ENCODE data around the gene LGALS4. TPM values are rescaled to one million over a fixed set of nuclear protein-coding genes. Genes with fewer than 3 reads are reported as not detected.
"Not testable (repeated sequence)": the region's sequence is repeated elsewhere in the genome, so short reads cannot be mapped to it uniquely, and the experiment has no call there.

Gene LGALS4
- total RNA-seq, 1 donor from 2014 or later = not detected

DNA sequence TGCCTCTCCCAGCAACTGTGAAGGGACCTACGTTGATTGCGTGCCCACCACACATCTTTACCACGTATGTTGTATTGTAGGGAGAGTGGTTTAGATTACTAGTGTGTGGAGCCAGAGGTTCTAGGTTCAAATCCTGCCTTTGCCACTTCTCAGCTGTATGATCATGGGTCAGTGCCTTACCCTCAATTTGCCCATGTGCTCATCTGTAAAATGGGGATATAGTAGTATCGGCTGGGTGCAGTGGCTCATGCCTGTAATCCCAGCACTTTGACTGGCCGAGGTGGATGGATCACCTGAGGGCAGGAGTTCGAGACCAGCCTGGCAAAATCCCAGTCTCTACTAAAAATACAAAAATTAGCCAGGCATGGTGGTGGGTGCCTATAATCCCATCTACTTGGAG, 578 bp upstream of the LGALS4 start:
- Mint-ChIP-seq H3K4me3 (ENCODE audit: unreplicated experiment) (no peak overlapping the region), H3K27ac (ENCODE audit: unreplicated experiment) (no peak overlapping the region), H3K36me3 (ENCODE audit: low read depth) (peaks cover 19% of the 10 kb centered on the region), H3K27me3 (ENCODE audit: low read depth) (no peaks in the 10 kb centered on the region), H3K9me3 (ENCODE audit: low read depth) (no peaks in the 10 kb centered on the region), H3K4me1 (ENCODE audit: low read depth) (no peaks in the 10 kb centered on the region)
- DNase-seq (ENCODE audit: low spot score) = no peak
- TF ChIP-seq, protein P1, sequence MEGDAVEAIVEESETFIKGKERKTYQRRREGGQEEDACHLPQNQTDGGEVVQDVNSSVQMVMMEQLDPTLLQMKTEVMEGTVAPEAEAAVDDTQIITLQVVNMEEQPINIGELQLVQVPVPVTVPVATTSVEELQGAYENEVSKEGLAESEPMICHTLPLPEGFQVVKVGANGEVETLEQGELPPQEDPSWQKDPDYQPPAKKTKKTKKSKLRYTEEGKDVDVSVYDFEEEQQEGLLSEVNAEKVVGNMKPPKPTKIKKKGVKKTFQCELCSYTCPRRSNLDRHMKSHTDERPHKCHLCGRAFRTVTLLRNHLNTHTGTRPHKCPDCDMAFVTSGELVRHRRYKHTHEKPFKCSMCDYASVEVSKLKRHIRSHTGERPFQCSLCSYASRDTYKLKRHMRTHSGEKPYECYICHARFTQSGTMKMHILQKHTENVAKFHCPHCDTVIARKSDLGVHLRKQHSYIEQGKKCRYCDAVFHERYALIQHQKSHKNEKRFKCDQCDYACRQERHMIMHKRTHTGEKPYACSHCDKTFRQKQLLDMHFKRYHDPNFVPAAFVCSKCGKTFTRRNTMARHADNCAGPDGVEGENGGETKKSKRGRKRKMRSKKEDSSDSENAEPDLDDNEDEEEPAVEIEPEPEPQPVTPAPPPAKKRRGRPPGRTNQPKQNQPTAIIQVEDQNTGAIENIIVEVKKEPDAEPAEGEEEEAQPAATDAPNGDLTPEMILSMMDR (IDR thresholded peaks at IDR 0.05) = no peak

DNA sequence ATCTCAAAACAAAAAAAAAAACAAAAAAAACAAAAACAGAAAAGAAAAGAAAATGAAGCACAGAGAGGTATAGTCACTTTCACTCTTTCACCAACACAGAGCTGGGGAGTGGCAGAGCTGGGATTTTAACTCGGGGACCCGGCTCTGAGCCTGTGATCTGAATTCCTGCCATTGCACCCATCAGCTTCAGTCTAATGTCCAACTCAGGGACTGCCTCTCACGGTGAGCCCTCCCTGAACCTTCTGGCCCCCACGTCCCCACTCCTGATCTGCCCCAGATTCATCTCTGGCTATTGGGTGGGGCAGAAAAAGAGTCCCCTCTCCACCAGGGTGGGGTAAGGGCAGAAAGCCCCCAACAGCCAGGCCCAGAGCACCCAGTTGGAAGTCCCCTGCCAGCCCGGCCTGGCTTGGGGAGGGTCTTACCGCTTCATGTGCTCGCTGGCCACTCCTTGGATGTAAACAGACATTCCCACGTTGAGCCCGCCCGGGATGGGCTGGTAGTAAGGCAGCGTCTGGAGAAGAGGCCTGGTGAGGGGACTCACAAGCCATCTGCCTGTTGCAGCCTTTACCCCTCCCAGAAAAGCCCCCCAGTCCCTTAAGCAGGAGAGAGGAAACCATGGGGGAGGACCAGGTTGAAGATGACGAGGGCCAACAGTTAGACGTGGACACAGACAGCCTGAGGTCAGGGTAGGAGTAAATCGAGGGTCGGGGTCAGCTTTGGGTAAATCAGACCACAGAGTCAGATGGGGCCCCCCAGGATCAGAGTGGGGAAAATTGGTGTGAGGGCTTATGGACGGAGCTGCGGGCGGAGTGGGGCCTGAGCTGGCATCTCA, 520 bp downstream of the LGALS4 start:
- Mint-ChIP-seq H3K4me3 (ENCODE audit: unreplicated experiment) (no peak overlapping the region), H3K36me3 (ENCODE audit: low read depth) (peaks cover 14% of the 10 kb centered on the region), H3K9me3 (ENCODE audit: low read depth) (no peaks in the 10 kb centered on the region), H3K4me1 (ENCODE audit: low read depth) (no peaks in the 10 kb centered on the region), H3K27ac (ENCODE audit: unreplicated experiment) (no peak overlapping the region), H3K27me3 (ENCODE audit: low read depth) (no peaks in the 10 kb centered on the region)
- TF ChIP-seq, protein P1 (IDR thresholded peaks at IDR 0.05) = no peak
- DNase-seq (ENCODE audit: low spot score) = no peak

DNA sequence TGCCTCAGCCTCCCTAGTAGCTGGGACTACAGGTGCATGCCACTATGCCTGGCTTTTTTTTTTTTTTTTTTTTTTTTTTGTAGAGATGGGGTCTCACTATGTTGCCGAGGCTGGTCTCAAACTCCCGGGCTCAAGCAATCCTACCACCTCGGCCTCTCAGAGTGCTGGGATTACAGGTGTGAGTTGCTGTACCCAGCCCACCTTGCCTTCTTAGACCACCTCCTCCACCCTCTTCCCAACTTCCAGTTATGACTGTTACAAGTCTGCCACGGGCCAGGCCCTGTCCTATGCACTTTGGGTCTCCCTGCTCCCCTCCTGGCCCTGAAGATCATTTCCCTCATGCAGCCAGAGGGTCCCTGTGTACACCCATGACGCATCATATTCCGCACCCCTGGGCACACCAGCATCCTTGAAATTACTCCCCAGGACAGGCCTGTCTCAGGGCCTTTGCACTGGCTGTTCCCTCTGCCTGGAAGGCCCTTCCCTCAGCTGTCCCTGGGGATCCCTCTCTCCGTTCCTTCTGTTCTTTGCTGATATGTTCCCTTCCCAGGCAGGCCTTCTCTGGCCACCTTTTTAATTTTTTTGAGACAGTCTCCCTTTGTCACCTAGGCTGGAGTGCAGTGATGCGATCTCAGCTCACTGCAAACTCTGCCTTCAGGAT, 3.0 kb downstream of the LGALS4 start:
- no peaks in the 10 kb centered on the region for H3K27me3 Mint-ChIP-seq (ENCODE audit: low read depth)
- H3K36me3 Mint-ChIP-seq (ENCODE audit: low read depth) = no peaks in the 10 kb centered on the region
- no peak overlapping the region for H3K4me3 Mint-ChIP-seq (ENCODE audit: unreplicated experiment)
- H3K4me1 Mint-ChIP-seq (ENCODE audit: low read depth) = no peaks in the 10 kb centered on the region
- DNase-seq (ENCODE audit: low spot score) = no peak
- H3K9me3 Mint-ChIP-seq (ENCODE audit: low read depth) = no peaks in the 10 kb centered on the region
- H3K27ac Mint-ChIP-seq (ENCODE audit: unreplicated experiment) = no peak overlapping the region
- TF ChIP-seq, protein P1 (IDR thresholded peaks at IDR 0.05) = no peak

DNA sequence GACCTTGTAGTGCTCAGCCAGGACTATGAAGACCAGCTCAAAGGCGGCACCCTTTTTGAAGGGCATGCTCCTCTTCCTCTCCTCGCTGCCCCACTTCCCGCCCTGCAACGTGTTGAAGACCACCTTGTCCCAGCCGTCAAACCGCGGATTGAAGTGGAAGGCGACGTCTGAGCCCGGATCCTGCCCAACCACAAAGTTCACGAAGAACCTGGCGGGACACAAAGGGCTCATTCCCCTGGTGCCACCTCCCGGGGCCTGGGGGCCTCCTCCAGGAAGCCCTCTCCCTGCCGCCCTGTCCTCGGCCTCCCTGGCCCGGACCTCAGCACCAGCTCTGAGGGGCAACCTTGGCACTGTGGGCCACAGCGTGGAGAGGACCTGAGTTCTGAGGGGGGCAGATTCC, 4.0 kb downstream of the LGALS4 start:
- no peaks in the 10 kb centered on the region for H3K4me1 Mint-ChIP-seq (ENCODE audit: low read depth)
- TF ChIP-seq, protein P1 (IDR thresholded peaks at IDR 0.05) = no peak
- no peak for DNase-seq (ENCODE audit: low spot score)
- H3K9me3 Mint-ChIP-seq (ENCODE audit: low read depth) = no peaks in the 10 kb centered on the region
- no peaks in the 10 kb centered on the region for H3K36me3 Mint-ChIP-seq (ENCODE audit: low read depth)
- no peak overlapping the region for H3K4me3 Mint-ChIP-seq (ENCODE audit: unreplicated experiment)
- no peaks in the 10 kb centered on the region for H3K27me3 Mint-ChIP-seq (ENCODE audit: low read depth)
- H3K27ac Mint-ChIP-seq (ENCODE audit: unreplicated experiment) = no peak overlapping the region

DNA sequence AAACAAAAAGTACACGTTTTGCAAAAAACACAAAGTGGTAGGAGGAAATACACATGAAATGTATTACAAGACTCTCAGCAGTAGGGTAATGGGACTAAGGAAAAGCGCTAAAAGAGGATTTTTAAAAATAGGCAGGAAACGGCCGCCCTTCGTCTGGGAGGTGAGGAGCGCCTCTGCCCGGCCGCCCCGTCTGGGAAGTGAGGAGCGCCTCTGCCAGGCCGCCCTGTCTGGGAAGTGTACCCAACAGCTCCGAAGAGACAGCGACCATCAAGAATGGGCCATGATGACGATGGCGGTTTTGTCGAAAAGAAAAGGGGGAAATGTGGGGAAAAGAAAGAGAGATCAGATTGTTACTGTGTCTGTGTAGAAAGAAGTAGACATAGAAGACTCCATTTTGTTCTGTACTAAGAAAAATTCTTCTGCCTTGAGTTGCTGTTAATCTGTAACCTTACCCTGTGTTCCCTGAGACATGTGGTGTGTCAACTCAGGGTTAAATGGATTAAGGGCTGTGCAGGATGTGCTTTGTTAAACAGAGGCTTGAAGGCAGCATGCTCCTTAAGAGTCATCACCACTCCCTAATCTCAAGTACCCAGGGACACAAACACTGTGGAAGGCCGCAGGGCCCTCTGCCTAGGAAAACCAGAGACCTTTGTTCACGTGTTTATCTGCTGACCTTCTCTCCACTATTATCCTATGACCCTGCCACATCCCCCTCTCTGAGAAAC, 5.2 kb downstream of the LGALS4 start:
- not testable (repeated sequence) for H3K27ac Mint-ChIP-seq (ENCODE audit: unreplicated experiment); H3K4me3 Mint-ChIP-seq (ENCODE audit: unreplicated experiment); DNase-seq (ENCODE audit: low spot score); H3K4me1 Mint-ChIP-seq (ENCODE audit: low read depth); H3K9me3 Mint-ChIP-seq (ENCODE audit: low read depth); H3K36me3 Mint-ChIP-seq (ENCODE audit: low read depth); H3K27me3 Mint-ChIP-seq (ENCODE audit: low read depth)
